ENCODE measurements around the gene S100A12. TPM values are rescaled to one million over a fixed set of nuclear protein-coding genes. Genes with fewer than 3 reads are reported as not detected.

S100A12 gene
- total RNA-seq, 1 donor from 2014 or later = 22.8 TPM

DNA sequence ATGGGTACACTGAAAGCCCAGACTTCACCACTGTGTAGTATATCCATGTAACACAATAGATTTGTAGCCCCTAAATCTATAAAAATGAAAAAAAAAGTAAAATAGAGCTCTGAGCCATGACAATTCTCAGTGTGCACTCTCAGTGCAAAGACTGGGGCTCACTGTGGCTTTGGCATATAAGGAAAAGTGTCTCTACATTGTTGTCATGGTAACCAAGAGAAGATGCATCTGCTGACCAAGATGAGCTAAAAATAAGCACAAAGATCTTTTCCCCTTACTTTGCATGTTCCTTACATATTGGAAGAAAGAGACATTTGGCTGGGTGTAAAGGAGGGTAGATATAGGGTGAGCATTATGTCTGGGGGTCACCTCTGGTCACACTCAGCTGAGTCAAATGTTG, 38.8 kb downstream of the S100A12 start:
- intact Hi-C loops (cut with DNase I) = no loop called here
- Histone ChIP-seq H3K27ac (no peak overlapping the region), H3K4me3 (no peak overlapping the region), H3K4me1 (no peaks in the 10 kb centered on the region), H3K36me3 (no peaks in the 10 kb centered on the region), H3K9me3 (no peaks in the 10 kb centered on the region), H3K27me3 (no peaks in the 10 kb centered on the region)
- ATAC-seq (no peak), DNase-seq (no peak)
- TF ChIP-seq, protein P1, sequence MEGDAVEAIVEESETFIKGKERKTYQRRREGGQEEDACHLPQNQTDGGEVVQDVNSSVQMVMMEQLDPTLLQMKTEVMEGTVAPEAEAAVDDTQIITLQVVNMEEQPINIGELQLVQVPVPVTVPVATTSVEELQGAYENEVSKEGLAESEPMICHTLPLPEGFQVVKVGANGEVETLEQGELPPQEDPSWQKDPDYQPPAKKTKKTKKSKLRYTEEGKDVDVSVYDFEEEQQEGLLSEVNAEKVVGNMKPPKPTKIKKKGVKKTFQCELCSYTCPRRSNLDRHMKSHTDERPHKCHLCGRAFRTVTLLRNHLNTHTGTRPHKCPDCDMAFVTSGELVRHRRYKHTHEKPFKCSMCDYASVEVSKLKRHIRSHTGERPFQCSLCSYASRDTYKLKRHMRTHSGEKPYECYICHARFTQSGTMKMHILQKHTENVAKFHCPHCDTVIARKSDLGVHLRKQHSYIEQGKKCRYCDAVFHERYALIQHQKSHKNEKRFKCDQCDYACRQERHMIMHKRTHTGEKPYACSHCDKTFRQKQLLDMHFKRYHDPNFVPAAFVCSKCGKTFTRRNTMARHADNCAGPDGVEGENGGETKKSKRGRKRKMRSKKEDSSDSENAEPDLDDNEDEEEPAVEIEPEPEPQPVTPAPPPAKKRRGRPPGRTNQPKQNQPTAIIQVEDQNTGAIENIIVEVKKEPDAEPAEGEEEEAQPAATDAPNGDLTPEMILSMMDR (IDR thresholded peaks at IDR 0.05) = no peak

DNA sequence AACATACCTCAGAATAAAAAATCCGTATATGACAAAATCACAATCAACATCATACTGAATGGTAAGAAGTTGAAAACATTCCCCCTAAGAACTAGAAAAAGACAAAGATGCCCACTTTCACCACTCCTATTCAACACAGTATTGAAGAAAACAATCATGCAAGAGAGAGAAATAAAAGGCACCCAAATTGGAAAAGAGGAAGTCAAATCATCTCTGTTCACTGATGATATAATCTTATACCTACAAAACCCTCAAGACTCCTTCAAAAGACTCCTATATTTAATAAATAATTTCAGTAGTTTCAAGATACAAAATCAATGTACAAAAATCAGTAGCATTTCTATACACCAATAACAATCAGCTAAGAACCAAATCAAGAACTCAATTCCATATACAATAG, 41.5 kb downstream of the S100A12 start:
- ATAC-seq = no peak
- Histone ChIP-seq H3K36me3 (no peaks in the 10 kb centered on the region), H3K9me3 (no peaks in the 10 kb centered on the region), H3K4me1 (no peaks in the 10 kb centered on the region), H3K27me3 (no peaks in the 10 kb centered on the region), H3K27ac (no peak overlapping the region), H3K4me3 (no peak overlapping the region)
- intact Hi-C loops (cut with DNase I) = no loop called here
- TF ChIP-seq, protein P1 (IDR thresholded peaks at IDR 0.05) = no peak
- no peak for DNase-seq

DNA sequence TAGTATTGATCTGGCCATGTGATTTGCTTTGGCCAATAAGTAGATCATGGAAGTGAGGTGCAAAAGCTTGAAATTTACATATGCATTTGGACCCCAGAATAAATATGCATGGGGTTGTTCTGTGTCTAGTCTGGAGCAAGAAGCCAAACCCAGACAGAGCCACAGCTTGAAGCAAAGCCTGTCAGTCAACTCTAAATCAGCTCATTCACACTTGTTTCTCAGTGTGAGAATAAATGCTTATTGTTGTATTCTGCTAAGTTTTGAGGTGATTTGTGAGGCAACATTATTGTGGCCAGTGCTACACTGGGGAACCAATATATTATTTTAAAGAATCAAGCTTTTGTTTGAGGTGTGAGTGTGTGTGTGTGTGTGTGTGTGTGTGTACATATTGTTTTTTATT, 50.5 kb downstream of the S100A12 start:
- peaks cover 6% of the 10 kb centered on the region for H3K9me3 ChIP-seq
- H3K36me3 ChIP-seq = no peaks in the 10 kb centered on the region
- H3K4me1 ChIP-seq = no peaks in the 10 kb centered on the region
- ATAC-seq = no peak
- H3K4me3 ChIP-seq = no peak overlapping the region
- TF ChIP-seq, protein P1 (IDR thresholded peaks at IDR 0.05) = no peak
- no peaks in the 10 kb centered on the region for H3K27me3 ChIP-seq
- H3K27ac ChIP-seq = no peak overlapping the region
- DNase-seq = no peak
- intact Hi-C loops (cut with DNase I) = no loop called here

Other genes with a start within 250 kb of the S100A12 start
- not detected for gene SPRR2G, start 224.7 kb downstream of the S100A12 start, total RNA-seq
- gene LELP1, start 172.2 kb downstream of the S100A12 start, total RNA-seq = not detected
- not detected for gene PRR9, start 158.0 kb downstream of the S100A12 start, total RNA-seq
- not detected for gene LORICRIN, start 115.9 kb downstream of the S100A12 start, total RNA-seq
- gene PGLYRP3, start 62.7 kb downstream of the S100A12 start, total RNA-seq = not detected
- not detected for gene PGLYRP4, start 26.8 kb downstream of the S100A12 start, total RNA-seq
- gene S100A9, start 17.8 kb downstream of the S100A12 start, total RNA-seq = 418 TPM
- 266 TPM for gene S100A8, start 15.5 kb upstream of the S100A12 start, total RNA-seq
- gene S100A7A, start 40.9 kb upstream of the S100A12 start, total RNA-seq = not detected
- gene S100A7, start 85.0 kb upstream of the S100A12 start, total RNA-seq = not detected
- gene S100A6, start 160.4 kb upstream of the S100A12 start, total RNA-seq = 1,046 TPM
- gene S100A5, start 165.3 kb upstream of the S100A12 start, total RNA-seq = not detected
- 377 TPM for gene S100A4, start 170.2 kb upstream of the S100A12 start, total RNA-seq
- gene S100A3, start 173.6 kb upstream of the S100A12 start, total RNA-seq = 1.3 TPM
- gene S100A2, start 190.2 kb upstream of the S100A12 start, total RNA-seq = 5.6 TPM
- 69.6 TPM for gene S100A16, start 237.5 kb upstream of the S100A12 start, total RNA-seq
- 112 TPM for gene S100A14, start 240.7 kb upstream of the S100A12 start, total RNA-seq

All from upper lobe of right lung (tissue), 1 donor.